GM19193 (cell line): ENCODE results near the gene NKPD1.

ENCODE experiments used
- POLR2A ChIP-seq: IDR thresholded peaks from 4 replicates; pipeline ENCODE4 v1.6.1; 2011; ENCODE audit not compliant: insufficient read depth, insufficient read length; ENCODE audit errors: extremely low read depth

Gene NKPD1

GRCh38 chr19:45163751-45164460 is 3.1 kb upstream of the NKPD1 start:
- no peak for TF ChIP-seq POLR2A

GRCh38 chr19:45163156-45163555 is 2.4 kb upstream of the NKPD1 start:
- TF ChIP-seq POLR2A: no peak

GRCh38 chr19:45162608-45163143 is 1.9 kb upstream of the NKPD1 start:
- no peak for TF ChIP-seq POLR2A

GRCh38 chr19:45161738-45162607 is 1.2 kb upstream of the NKPD1 start:
- no peak for TF ChIP-seq POLR2A

- no peak for TF ChIP-seq POLR2A
Observed at GRCh38 chr19:45159971-45160324, 834 bp downstream of the NKPD1 start.

GRCh38 chr19:45159210-45159970 is 1.4 kb downstream of the NKPD1 start:
- TF ChIP-seq POLR2A: no peak

GRCh38 chr19:45158503-45159209 is 2.1 kb downstream of the NKPD1 start:
- TF ChIP-seq POLR2A: no peak

- TF ChIP-seq POLR2A: no peak
Observed at GRCh38 chr19:45156751-45157150, 4.0 kb downstream of the NKPD1 start.

GRCh38 chr19:45156011-45156630 is 4.7 kb downstream of the NKPD1 start:
- no peak for TF ChIP-seq POLR2A

- TF ChIP-seq POLR2A: no peak
Observed at GRCh38 chr19:45154064-45154827, 6.5 kb downstream of the NKPD1 start.

- TF ChIP-seq POLR2A: no peak
Observed at GRCh38 chr19:45153339-45154063, 7.3 kb downstream of the NKPD1 start.

- TF ChIP-seq POLR2A: no peak
Observed at GRCh38 chr19:45152504-45153338, 8.1 kb downstream of the NKPD1 start.
